Lower leg skin (tissue), 4 donors: Measurements from ENCODE around the gene SF3A2. TPM values are rescaled to one million over a fixed set of nuclear protein-coding genes. Genes with fewer than 3 reads are reported as not detected.

Experiments
- DNase-seq, 2 donors: peaks; one replicate each; pipeline ENCODE4 v3.0.0-alpha.2; 2019; ENCODE audit warnings: low spot score in 2 of 2
- H3K4me3 ChIP-seq: fragments of 200-600 bp; sonication (generic); 2 replicates; pipeline ENCODE4 v1.5.1; 2017; ENCODE audit warnings: mild to moderate bottlenecking, low read depth; ENCODE audit not compliant: poor library complexity, severe bottlenecking
- POLR2A ChIP-seq, 2 donors: fragments of 450-650 bp; IDR thresholded peaks; one replicate each; pipeline ENCODE4 v1.6.1; 2016 to 2017; ENCODE audit warnings: antibody characterized with exemption in 2 of 2, mild to moderate bottlenecking in 1 of 2, moderate library complexity in 1 of 2
- WGBS, 2 donors: methylation state at CpG; one replicate each; pipeline ENCODE4 v1.1.5; 2018; 5-methylcytosine and 5-hydroxymethylcytosine counted together
- intact Hi-C: fragments of 100-400 bp; cut with DNase I; formaldehyde crosslinking; loops from one replicate; pipeline ENCODE4 v1.15.0; 2023; ENCODE audit warnings: low total_unique reads
- total RNA-seq, 4 donors: library from RNA; depleted of rRNA; stranded (reverse); fragments of >200 nt; gene quantifications; one replicate each; pipeline ENCODE4 v1.1.0, GENCODE V29; 2016
- TF ChIP-seq, protein P1 (sequence below), 3 donors: fragments of 450-650 bp; IDR thresholded peaks; one replicate each; pipeline ENCODE4 v1.5.1; 2016; ENCODE audit warnings: antibody characterized with exemption in 3 of 3, mild to moderate bottlenecking in 3 of 3, moderate library complexity in 2 of 3

Gene SF3A2
- total RNA-seq, 4 donors from 2014 or later: 35.6 to 85.6 (median 47.8) TPM

GRCh38 chr19:2221250-2221831 is 15.3 kb upstream of the SF3A2 start:
- H3K4me3 ChIP-seq: no peak overlapping the region
- 77 to 82% methylated on average over 18 to 19 of the region's 20 CpGs for WGBS, 2 donors
- DNase-seq: no peak
- TF ChIP-seq, protein P1, sequence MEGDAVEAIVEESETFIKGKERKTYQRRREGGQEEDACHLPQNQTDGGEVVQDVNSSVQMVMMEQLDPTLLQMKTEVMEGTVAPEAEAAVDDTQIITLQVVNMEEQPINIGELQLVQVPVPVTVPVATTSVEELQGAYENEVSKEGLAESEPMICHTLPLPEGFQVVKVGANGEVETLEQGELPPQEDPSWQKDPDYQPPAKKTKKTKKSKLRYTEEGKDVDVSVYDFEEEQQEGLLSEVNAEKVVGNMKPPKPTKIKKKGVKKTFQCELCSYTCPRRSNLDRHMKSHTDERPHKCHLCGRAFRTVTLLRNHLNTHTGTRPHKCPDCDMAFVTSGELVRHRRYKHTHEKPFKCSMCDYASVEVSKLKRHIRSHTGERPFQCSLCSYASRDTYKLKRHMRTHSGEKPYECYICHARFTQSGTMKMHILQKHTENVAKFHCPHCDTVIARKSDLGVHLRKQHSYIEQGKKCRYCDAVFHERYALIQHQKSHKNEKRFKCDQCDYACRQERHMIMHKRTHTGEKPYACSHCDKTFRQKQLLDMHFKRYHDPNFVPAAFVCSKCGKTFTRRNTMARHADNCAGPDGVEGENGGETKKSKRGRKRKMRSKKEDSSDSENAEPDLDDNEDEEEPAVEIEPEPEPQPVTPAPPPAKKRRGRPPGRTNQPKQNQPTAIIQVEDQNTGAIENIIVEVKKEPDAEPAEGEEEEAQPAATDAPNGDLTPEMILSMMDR (IDR thresholded peaks at IDR 0.05): no peak
- no peak for TF ChIP-seq POLR2A (IDR thresholded peaks at IDR 0.05)
- intact Hi-C loops: no loop called here

DNA sequence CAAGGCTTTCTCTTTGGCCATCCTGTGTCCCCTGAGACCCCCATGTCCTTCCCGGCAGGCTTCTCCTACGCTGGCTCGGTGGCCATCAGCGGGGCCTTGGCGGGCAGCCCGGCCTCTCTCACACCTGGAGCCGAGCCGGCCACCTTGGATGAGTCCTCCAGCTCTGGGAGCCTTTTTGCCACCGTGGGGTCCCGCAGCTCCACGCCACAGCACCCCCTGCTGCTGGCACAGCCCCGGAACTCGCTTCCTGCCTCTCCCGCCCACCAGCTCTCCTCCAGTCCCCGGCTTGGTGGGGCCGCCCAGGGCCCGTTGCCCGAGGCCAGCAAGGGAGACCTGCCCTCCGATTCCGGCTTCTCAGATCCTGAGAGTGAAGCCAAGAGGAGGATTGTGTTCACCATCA is 14.7 kb upstream of the SF3A2 start:
- no peak for TF ChIP-seq POLR2A (IDR thresholded peaks at IDR 0.05)
- TF ChIP-seq, protein P1 (IDR thresholded peaks at IDR 0.05): no peak
- WGBS, 2 donors: 86 to 88% methylated on average over 20 of the region's 20 CpGs
- H3K4me3 ChIP-seq: no peak overlapping the region
- intact Hi-C loops: no loop called here
- no peak for DNase-seq

DNA sequence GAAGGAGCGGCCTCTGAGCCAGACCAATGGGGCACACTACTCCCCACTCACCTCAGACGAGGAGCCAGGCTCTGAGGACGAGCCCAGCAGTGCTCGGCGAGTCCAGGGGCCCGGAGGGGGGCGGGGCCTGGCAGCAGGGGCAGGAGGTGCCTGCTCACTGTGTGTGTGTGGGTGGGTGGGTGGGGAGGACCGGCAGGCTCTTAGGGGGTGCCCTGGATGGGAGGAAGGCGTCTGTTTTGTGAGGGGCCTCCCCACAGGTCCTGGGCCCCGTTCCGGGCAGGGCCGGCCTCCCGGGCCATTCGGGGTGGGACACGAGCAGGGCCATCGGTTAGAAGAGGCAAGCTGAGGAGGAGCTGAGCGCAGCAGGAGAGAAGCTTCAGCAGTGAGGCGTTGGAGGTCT is 13.2 kb upstream of the SF3A2 start:
- TF ChIP-seq, protein P1 (IDR thresholded peaks at IDR 0.05): no peak
- TF ChIP-seq POLR2A (IDR thresholded peaks at IDR 0.05): no peak
- 90 to 91% methylated on average over 17 to 18 of the region's 18 CpGs for WGBS, 2 donors
- no peak for DNase-seq
- H3K4me3 ChIP-seq: no peak overlapping the region
- intact Hi-C loops: no loop called here

DNA sequence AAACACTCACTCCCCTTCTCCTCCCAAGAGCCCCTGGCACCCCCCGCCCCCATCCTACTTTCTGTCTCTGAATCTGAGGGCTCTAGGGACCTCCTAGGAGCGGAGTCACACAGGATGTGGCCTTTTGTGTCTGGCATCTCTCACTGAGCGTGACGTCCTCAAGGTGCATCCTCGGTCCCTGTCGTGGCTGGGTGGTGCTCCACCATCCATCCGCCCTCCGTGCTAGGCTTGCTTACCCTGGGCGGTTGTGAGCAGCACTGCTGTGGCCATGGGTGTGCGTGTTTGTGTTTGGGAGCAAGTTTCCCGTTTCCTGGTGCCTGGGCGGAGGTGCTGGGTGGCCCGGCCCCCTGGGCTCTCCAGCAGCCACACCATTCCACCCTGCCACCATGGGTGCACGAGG is 12.7 kb upstream of the SF3A2 start:
- WGBS, 2 donors: 91% methylated on average over 14 of the region's 14 CpGs
- no peak for DNase-seq
- no peak overlapping the region for H3K4me3 ChIP-seq
- intact Hi-C loops: no loop called here
- no peak for TF ChIP-seq POLR2A (IDR thresholded peaks at IDR 0.05)
- TF ChIP-seq, protein P1 (IDR thresholded peaks at IDR 0.05): no peak

GRCh38 chr19:2224754-2225349 is 11.8 kb upstream of the SF3A2 start:
- no peak overlapping the region for H3K4me3 ChIP-seq
- TF ChIP-seq POLR2A (IDR thresholded peaks at IDR 0.05): no peak
- TF ChIP-seq, protein P1 (IDR thresholded peaks at IDR 0.05): no peak
- intact Hi-C loops: no loop called here
- 72 to 82% methylated on average over 13 of the region's 13 CpGs for WGBS, 2 donors
- DNase-seq: no peak
